T-helper 2 cell treated with Interferon-gamma antibody and Interleukin-4, amounts not matched to agents 100 ng/mL and 5 ng/mL, for 36 hours (primary cell): ENCODE results near the gene GCN1. TPM values are rescaled to one million over a fixed set of nuclear protein-coding genes. Genes with fewer than 3 reads are reported as not detected.

Experiments
- intact Hi-C: fragments of 100-400 bp; cut with micrococcal nuclease; formaldehyde crosslinking; loops from one replicate; pipeline ENCODE4 v1.15.1; 2023
- total RNA-seq: library from RNA; stranded (reverse); gene quantifications from 2 replicates; pipeline ENCODE4 v1.2.3, GENCODE V29; 2022

GCN1 gene
- total RNA-seq, 1 donor from 2014 or later, result 117 TPM

GRCh38 chr12:120094485-120094884 is 100.0 kb downstream of the GCN1 start:
- intact Hi-C loops, result no loop called here

- intact Hi-C loops, result no loop called here
Observed at GRCh38 chr12:120093592-120094355, 100.7 kb downstream of the GCN1 start.

- intact Hi-C loops, result no loop called here
Observed at GRCh38 chr12:120093336-120093591, 101.3 kb downstream of the GCN1 start.

- intact Hi-C loops, result no loop called here
Observed at GRCh38 chr12:120092551-120093335, 101.8 kb downstream of the GCN1 start.

- intact Hi-C loops, result no loop called here
Observed at GRCh38 chr12:120091371-120092090, 103.0 kb downstream of the GCN1 start.

GRCh38 chr12:120090626-120091295 is 103.8 kb downstream of the GCN1 start:
- intact Hi-C loops, result no loop called here

- intact Hi-C loops, result no loop called here
Observed at GRCh38 chr12:120090206-120090605, 104.3 kb downstream of the GCN1 start.

- intact Hi-C loops, result loop anchor here (5.0 kb wide), 1 partner anchor 152 kb away; no protein-coding TSS in a partner anchor
Observed at GRCh38 chr12:120089796-120090195, 104.7 kb downstream of the GCN1 start.

- intact Hi-C loops, result loop anchor here (5.0 kb wide), 1 partner anchor 152 kb away; no protein-coding TSS in a partner anchor
Observed at GRCh38 chr12:120089105-120089504, 105.4 kb downstream of the GCN1 start.

GRCh38 chr12:120086801-120087621 is 107.5 kb downstream of the GCN1 start:
- intact Hi-C loops, result loop anchor here (1.0 to 5.0 kb wide), 8 partner anchors 29 to 230 kb away; partner anchors contain the start of genes CIT, RAB35 and RPLP0

GRCh38 chr12:120085920-120086645 is 108.4 kb downstream of the GCN1 start:
- intact Hi-C loops, result loop anchor here (2.0 to 5.0 kb wide), 2 partner anchors 149 to 209 kb away; partner anchors contain the start of gene CIT

GRCh38 chr12:120081641-120082040 is 112.9 kb downstream of the GCN1 start:
- intact Hi-C loops, result no loop called here

GRCh38 chr12:120079411-120080400 is 114.8 kb downstream of the GCN1 start:
- intact Hi-C loops, result loop anchor here (5.0 kb wide), 1 partner anchor 37 kb away; no protein-coding TSS in a partner anchor

- intact Hi-C loops, result loop anchor here (5.0 kb wide), 1 partner anchor 37 kb away; no protein-coding TSS in a partner anchor
Observed at GRCh38 chr12:120078868-120079267, 115.6 kb downstream of the GCN1 start.

GRCh38 chr12:120077260-120077659 is 117.3 kb downstream of the GCN1 start:
- intact Hi-C loops, result loop anchor here (5.0 kb wide), 1 partner anchor 35 kb away; no protein-coding TSS in a partner anchor
